ENCODE data around the gene TEX22.

Gene TEX22

DNA sequence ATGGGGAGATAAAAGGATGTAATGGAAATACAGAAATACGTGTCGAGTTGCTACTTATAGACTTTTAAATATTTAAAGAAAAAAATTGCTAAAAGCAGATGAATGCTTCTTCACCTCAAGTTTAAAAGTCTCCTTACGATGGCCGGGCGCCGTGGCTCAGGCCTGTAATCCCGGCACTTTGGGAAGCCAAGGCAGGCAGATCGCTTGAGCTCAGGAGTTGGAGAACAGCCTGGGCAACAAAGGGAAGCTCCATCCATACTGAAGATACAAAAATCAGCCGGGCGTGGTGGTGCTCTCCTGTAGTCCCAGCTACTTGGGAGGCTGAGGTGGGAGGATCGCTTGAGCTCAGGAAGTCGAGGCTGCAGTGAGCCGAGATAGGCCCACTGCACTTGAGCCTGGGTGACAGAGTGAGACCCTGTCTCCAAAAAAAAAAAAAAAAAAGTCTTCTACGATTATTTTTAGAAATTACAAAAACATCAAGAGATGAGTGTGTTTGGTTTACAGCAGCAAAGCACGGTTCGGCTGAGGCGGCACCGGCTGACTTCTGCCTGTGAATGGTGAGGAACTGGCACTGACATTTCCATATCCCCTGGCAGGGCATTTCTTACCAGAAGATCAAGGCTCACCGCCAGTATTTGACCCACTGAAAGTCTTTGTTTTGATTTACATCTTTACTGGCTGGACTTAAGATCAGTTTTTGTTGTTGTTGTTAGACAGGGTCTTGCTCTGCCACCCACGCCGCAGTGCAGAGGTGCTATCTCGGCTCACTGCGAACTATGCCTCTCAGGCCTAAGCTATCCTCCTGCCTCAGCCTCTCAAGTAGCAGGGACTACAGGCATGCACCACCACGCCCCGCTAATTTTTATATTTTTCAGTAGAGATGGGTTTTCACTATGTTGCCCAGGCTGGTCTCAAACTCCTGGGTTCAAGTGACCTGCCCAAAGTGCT is 17.4 kb downstream of the TEX22 start:
- H3K4me3 ChIP-seq (ENCODE audit: low read depth, low read length), result peak overlapping the region; percentile 40
- TF ChIP-seq, protein P1, sequence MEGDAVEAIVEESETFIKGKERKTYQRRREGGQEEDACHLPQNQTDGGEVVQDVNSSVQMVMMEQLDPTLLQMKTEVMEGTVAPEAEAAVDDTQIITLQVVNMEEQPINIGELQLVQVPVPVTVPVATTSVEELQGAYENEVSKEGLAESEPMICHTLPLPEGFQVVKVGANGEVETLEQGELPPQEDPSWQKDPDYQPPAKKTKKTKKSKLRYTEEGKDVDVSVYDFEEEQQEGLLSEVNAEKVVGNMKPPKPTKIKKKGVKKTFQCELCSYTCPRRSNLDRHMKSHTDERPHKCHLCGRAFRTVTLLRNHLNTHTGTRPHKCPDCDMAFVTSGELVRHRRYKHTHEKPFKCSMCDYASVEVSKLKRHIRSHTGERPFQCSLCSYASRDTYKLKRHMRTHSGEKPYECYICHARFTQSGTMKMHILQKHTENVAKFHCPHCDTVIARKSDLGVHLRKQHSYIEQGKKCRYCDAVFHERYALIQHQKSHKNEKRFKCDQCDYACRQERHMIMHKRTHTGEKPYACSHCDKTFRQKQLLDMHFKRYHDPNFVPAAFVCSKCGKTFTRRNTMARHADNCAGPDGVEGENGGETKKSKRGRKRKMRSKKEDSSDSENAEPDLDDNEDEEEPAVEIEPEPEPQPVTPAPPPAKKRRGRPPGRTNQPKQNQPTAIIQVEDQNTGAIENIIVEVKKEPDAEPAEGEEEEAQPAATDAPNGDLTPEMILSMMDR (IDR thresholded peaks at IDR 0.05; ENCODE audit: low read depth, low read length), result no peak

DNA sequence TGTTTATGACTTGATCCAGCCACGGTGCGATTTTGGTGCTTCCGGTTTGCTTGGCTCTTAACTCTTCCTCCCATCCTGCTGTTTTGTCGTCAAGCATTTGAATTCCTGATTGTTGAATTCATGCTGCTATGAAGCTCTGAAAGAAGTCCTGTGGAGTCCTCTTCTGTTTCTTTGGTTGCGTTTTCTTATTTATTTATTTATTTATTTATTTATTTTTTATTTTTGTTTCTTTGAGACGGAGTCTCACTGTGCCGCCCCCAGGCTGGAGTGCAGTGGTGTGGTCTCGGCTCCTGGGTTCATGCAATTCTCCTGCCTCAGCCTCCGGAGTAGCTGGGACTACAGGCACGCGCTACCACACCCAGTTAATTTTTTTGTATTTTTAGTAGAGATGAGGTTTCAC is 18.3 kb downstream of the TEX22 start:
- TF ChIP-seq, protein P1 (IDR thresholded peaks at IDR 0.05; ENCODE audit: low read depth, low read length), result no peak
- H3K4me3 ChIP-seq (ENCODE audit: low read depth, low read length), result no peak overlapping the region

- TF ChIP-seq, protein P1 (IDR thresholded peaks at IDR 0.05; ENCODE audit: low read depth, low read length), result no peak
These were observed 19.4 kb downstream of the TEX22 start for GRCh38 chr14:105417690-105418121.

DNA sequence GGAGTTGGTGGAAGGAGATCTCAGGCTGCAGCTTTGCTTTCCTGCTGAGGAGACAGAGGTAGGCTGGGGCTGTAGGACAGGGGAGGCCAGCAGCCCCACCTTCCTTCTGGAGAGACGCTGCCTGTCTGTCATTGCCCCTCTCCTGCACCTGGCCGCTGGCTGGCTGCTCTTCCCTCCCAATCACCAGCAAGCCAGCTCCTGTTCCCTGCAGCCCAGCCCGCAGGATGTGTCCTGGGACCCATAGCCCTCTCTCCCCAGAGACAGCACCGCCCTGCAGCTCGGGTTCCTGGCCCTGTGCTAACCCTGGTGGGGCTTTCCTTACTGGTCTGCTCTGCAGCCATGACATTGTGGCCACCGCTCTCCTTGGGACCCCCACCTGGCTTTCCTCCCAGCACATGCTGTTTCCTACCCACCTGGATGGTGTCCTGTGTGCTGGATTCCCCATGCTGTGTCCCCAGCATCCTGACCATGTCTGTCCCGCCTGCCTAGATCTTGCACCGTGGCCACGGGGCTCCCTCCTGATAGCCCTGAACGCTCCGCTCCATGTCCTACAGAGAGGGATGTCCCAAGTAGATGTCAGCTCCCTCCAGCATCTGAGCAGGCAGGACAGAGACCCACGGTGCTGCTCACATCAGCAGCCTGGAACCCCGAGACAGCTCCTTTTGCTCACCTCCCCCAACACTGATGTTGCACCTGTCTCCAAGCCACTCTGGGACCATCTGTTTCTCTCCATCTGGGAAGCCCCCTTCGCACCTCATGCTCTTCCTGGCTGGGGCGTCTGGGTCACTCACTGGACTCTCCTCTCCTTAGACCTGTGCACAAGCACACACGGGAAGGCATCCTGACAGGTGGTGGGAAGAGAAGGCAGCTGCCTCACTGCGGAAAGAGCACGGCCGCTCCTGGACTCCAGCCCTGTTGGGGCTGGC is 20.2 kb downstream of the TEX22 start:
- TF ChIP-seq, protein P1 (IDR thresholded peaks at IDR 0.05; ENCODE audit: low read depth, low read length), result no peak
- peak overlapping the region; percentile 78 for H3K4me3 ChIP-seq (ENCODE audit: low read depth, low read length)

More at GRCh38 chr14:105417690-105418121, 19.4 kb downstream of the TEX22 start:
- H3K4me3 ChIP-seq (ENCODE audit: low read depth, low read length), result no peak overlapping the region

DNA sequence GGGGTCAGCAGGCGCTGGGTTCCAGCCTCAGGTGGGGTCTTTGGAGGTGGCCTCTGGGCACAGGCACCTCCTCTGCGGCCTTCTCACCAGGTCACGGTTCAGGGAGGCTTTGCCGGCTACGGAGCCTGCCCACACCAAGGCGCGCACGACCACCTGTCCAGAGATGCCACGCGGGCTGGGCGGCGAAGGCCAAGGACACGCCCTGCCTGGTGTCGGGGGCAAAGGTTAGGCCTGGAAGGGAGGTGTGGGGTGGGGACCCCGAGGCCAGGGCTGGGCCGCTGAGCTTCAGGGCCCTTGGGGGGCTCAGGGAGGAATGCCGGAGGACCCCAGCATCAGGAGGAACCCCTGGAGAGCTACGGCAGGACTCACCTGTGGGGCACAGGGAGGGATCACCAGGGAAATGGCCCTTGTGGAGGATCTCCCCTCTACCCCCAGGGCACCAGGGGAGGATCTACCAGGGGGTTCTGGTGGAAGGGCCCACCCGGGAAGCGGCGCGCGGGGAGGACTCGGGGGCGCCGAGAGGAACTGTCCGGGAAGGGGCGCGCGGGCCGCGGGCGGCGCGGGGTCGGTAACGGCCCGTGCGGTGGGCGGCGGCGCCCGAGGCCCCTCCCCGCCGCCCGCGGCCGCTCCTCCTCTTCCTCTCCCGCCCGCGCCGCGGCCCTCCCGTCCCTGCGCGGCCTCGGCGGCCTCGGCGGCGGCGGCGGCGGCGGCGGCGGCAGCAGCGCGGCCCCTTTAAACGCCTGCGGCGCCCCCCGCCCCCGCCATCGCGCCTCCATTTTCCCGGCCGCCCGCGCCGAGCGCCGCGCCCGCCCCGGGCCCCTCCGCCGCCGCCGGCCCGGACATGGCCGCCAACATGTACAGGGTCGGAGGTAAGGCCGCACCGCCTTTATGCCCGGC is 21.1 kb downstream of the TEX22 start, which contains the start of gene MTA1:
TSS of gene MTA1 (plus strand) at position 633 of the 897 bp plus-strand sequence. CDS start at position 842, 209 bp downstream.
- TF ChIP-seq, protein P1 (IDR thresholded peaks at IDR 0.05; ENCODE audit: low read depth, low read length), result no peak
- H3K4me3 ChIP-seq (ENCODE audit: low read depth, low read length), result peak within 1 kb of the TSS; percentile 78
